WTC11 (cell line): ENCODE measurements around the gene GABRR1. TPM values are rescaled to one million over a fixed set of nuclear protein-coding genes. Genes with fewer than 3 reads are reported as not detected.
A peak's percentile ranks its signal among the peaks of the same experiment; 100 is the strongest.

Experiments
- ATAC-seq: fragments of 200-7000 bp; cut with Tn5 transposase; 2 replicates; pipeline ENCODE4 v1.10.0; 2021; ENCODE audit warnings: mild to moderate bottlenecking, moderate library complexity
- CTCF ChIA-PET: fragments of 300-600 bp; sonication (Branson Sonifier 250); formaldehyde crosslinking; loops from one replicate; lab custom pipeline; 2021; ENCODE audit warnings: antibody characterized with exemption; lab: Charles Lee
- POLR2A ChIA-PET: fragments of 350-600 bp; sonication (Branson Sonifier 250); formaldehyde crosslinking; loops from one replicate; lab custom pipeline; 2021; ENCODE audit warnings: antibody characterized with exemption; lab: Charles Lee
- DNase-seq: peaks from one replicate; pipeline ENCODE4 v3.0.0; 2021; ENCODE audit warnings: low spot score
- H3K27ac Mint-ChIP-seq: 2 replicates; pipeline ENCODE4 v1.8.0; 2021; ENCODE audit warnings: mixed read lengths
- H3K27me3 Mint-ChIP-seq: 2 replicates; pipeline ENCODE4 v1.8.0; 2021; ENCODE audit warnings: low read depth, mild to moderate bottlenecking, moderate library complexity, mixed read lengths
- H3K36me3 Mint-ChIP-seq: 2 replicates; pipeline ENCODE4 v1.8.0; 2021; ENCODE audit warnings: mixed read lengths
- H3K4me1 Mint-ChIP-seq: 2 replicates; pipeline ENCODE4 v1.8.0; 2022; ENCODE audit warnings: mixed read lengths
- H3K4me3 Mint-ChIP-seq: 2 replicates; pipeline ENCODE4 v1.8.0; 2021; ENCODE audit warnings: mild to moderate bottlenecking, moderate library complexity, mixed read lengths
- H3K9me3 Mint-ChIP-seq: 2 replicates; pipeline ENCODE4 v1.8.0; 2021; ENCODE audit warnings: mixed read lengths
- GRHL2 ChIP-seq: fragments of 250-450 bp; sonication (Bioruptor Pico); IDR thresholded peaks from 2 replicates; pipeline ENCODE4 v1.8.0; 2022; ENCODE audit warnings: mild to moderate bottlenecking, moderate library complexity; ENCODE audit not compliant: insufficient replicate concordance, severe bottlenecking
- GTF2I ChIP-seq: fragments of 250-450 bp; sonication (Bioruptor Pico); conservative IDR thresholded peaks from 2 replicates; pipeline ENCODE4 v1.4.0; 2021; ENCODE audit warnings: mild to moderate bottlenecking
- HMGXB4 ChIP-seq: sonication (generic); formaldehyde crosslinking; IDR thresholded peaks from 2 replicates; pipeline ENCODE4 v1.8.1; 2023; ENCODE audit warnings: mild to moderate bottlenecking, moderate library complexity, missing genetic modification reagents
- MXD4 ChIP-seq: fragments of 250-450 bp; sonication (Bioruptor Pico); IDR thresholded peaks from 2 replicates; pipeline ENCODE4 v1.8.0; 2021; ENCODE audit warnings: mild to moderate bottlenecking, moderate library complexity, borderline replicate concordance
- SMAD4 ChIP-seq: sonication (generic); formaldehyde crosslinking; IDR thresholded peaks from 2 replicates; pipeline ENCODE4 v1.8.0; 2022; ENCODE audit warnings: mild to moderate bottlenecking, missing genetic modification reagents
- ZMAT4 ChIP-seq: fragments of 250-450 bp; sonication (Bioruptor Pico); IDR thresholded peaks from 2 replicates; pipeline ENCODE4 v1.9.0; 2021; ENCODE audit warnings: mild to moderate bottlenecking
- ZNF121 ChIP-seq: sonication (generic); formaldehyde crosslinking; IDR thresholded peaks from 2 replicates; pipeline ENCODE4 v1.8.0; 2023; ENCODE audit warnings: missing genetic modification reagents
- ZNF232 ChIP-seq: sonication (generic); formaldehyde crosslinking; IDR thresholded peaks from 2 replicates; pipeline ENCODE4 v1.8.0; 2022; ENCODE audit warnings: mild to moderate bottlenecking, missing genetic modification reagents
- ZNF532 ChIP-seq: fragments of 250-450 bp; sonication (Bioruptor Pico); IDR thresholded peaks from 2 replicates; pipeline ENCODE4 v1.9.0; 2021; ENCODE audit warnings: mild to moderate bottlenecking, borderline replicate concordance
- total RNA-seq: library from RNA; stranded (reverse); gene quantifications from 3 replicates; pipeline ENCODE4 v1.2.3, GENCODE V29; 2021
- TF ChIP-seq, protein P1 (sequence below): fragments of 200-600 bp; IDR thresholded peaks from 2 replicates; pipeline ENCODE4 v1.8.0; 2022; ENCODE audit warnings: antibody characterized with exemption
- TF ChIP-seq, protein P2 (sequence below): sonication (generic); formaldehyde crosslinking; IDR thresholded peaks from 2 replicates; pipeline ENCODE4 v1.8.1; 2023; ENCODE audit warnings: mild to moderate bottlenecking, missing genetic modification reagents
- TF ChIP-seq, protein P3 (sequence below): fragments of 250-450 bp; sonication (Bioruptor Pico); IDR thresholded peaks from 2 replicates; pipeline ENCODE4 v1.9.0; 2021; ENCODE audit warnings: mild to moderate bottlenecking

The GABRR1 gene
- total RNA-seq, 1 experiment from 2014 or later = 0.24 TPM

- H3K4me3 Mint-ChIP-seq = peak overlapping the region; percentile 67
- no peak overlapping the region for H3K27ac Mint-ChIP-seq
- TF ChIP-seq, protein P1, sequence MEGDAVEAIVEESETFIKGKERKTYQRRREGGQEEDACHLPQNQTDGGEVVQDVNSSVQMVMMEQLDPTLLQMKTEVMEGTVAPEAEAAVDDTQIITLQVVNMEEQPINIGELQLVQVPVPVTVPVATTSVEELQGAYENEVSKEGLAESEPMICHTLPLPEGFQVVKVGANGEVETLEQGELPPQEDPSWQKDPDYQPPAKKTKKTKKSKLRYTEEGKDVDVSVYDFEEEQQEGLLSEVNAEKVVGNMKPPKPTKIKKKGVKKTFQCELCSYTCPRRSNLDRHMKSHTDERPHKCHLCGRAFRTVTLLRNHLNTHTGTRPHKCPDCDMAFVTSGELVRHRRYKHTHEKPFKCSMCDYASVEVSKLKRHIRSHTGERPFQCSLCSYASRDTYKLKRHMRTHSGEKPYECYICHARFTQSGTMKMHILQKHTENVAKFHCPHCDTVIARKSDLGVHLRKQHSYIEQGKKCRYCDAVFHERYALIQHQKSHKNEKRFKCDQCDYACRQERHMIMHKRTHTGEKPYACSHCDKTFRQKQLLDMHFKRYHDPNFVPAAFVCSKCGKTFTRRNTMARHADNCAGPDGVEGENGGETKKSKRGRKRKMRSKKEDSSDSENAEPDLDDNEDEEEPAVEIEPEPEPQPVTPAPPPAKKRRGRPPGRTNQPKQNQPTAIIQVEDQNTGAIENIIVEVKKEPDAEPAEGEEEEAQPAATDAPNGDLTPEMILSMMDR = no peak
- peak; percentile 95; the same call in 1 of the 2 replicates for TF ChIP-seq ZNF121 (CRISPR knock-in tag)
- TF ChIP-seq, all 79 proteins: peak for 1
- DNase-seq (peak; percentile 46), ATAC-seq (peak; percentile 83)
- POLR2A ChIA-PET = interaction anchor here (0.6 to 1.2 kb wide), 3 partner anchors 26 to 442 kb away, joined by 3 to 5 read pairs (median 4); no protein-coding TSS in a partner anchor
- Mint-ChIP-seq H3K9me3 (no peaks in the 10 kb centered on the region), H3K36me3 (no peaks in the 10 kb centered on the region), H3K4me1 (peaks cover 9% of the 10 kb centered on the region), H3K27me3 (peaks cover 67% of the 10 kb centered on the region)
- CTCF ChIA-PET = interaction anchor here (0.6 to 6.9 kb wide), 9 partner anchors 8 to 247 kb away, joined by 3 to 29 read pairs (median 3); no protein-coding TSS in a partner anchor
Observed at GRCh38 chr6:89146718-89147700, 70.1 kb downstream of the GABRR1 start.

GRCh38 chr6:89145956-89146717, 71.0 kb downstream of the GABRR1 start, which contains the start of gene PM20D2:
PM20D2 (plus strand) TSS chr6:89146055; CDS start chr6:89146145, 90 bp downstream.
- ATAC-seq (peak; percentile 84), DNase-seq (peak; percentile 58)
- Mint-ChIP-seq H3K4me3 (peak within 1 kb of the TSS; percentile 67), H3K36me3 (no peaks in the 10 kb centered on the region), H3K9me3 (no peaks in the 10 kb centered on the region), H3K4me1 (peaks cover 9% of the 10 kb centered on the region), H3K27ac (no peak within 1 kb of the TSS), H3K27me3 (peaks cover 75% of the 10 kb centered on the region)
- POLR2A ChIA-PET = interaction anchor here (0.5 to 1.6 kb wide), 4 partner anchors 56 to 442 kb away, joined by 3 to 11 read pairs (median 4); partner anchors contain the start of gene PNRC1
- CTCF ChIA-PET = interaction anchor here (0.7 to 6.9 kb wide), 7 partner anchors 8 to 226 kb away, joined by 3 to 29 read pairs (median 3); no protein-coding TSS in a partner anchor
- TF ChIP-seq GRHL2 (CRISPR knock-in tag) (no peak), SMAD4 (0 out of 2 replicates have a peak, but pooled peaks have one; percentile 26), ZNF532 (CRISPR knock-in tag) (no peak), HMGXB4 (CRISPR knock-in tag) (peak; percentile 91; the same call in 1 of the 2 replicates), MXD4 (no peak), GTF2I (CRISPR knock-in tag) (no peak), ZNF232 (CRISPR knock-in tag) (peak; percentile 71), ZMAT4 (CRISPR knock-in tag) (no peak)
- TF ChIP-seq, protein P2, sequence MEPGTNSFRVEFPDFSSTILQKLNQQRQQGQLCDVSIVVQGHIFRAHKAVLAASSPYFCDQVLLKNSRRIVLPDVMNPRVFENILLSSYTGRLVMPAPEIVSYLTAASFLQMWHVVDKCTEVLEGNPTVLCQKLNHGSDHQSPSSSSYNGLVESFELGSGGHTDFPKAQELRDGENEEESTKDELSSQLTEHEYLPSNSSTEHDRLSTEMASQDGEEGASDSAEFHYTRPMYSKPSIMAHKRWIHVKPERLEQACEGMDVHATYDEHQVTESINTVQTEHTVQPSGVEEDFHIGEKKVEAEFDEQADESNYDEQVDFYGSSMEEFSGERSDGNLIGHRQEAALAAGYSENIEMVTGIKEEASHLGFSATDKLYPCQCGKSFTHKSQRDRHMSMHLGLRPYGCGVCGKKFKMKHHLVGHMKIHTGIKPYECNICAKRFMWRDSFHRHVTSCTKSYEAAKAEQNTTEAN (CRISPR knock-in tag) = peak; percentile 93; the same call in 1 of the 2 replicates
- TF ChIP-seq, protein P3, sequence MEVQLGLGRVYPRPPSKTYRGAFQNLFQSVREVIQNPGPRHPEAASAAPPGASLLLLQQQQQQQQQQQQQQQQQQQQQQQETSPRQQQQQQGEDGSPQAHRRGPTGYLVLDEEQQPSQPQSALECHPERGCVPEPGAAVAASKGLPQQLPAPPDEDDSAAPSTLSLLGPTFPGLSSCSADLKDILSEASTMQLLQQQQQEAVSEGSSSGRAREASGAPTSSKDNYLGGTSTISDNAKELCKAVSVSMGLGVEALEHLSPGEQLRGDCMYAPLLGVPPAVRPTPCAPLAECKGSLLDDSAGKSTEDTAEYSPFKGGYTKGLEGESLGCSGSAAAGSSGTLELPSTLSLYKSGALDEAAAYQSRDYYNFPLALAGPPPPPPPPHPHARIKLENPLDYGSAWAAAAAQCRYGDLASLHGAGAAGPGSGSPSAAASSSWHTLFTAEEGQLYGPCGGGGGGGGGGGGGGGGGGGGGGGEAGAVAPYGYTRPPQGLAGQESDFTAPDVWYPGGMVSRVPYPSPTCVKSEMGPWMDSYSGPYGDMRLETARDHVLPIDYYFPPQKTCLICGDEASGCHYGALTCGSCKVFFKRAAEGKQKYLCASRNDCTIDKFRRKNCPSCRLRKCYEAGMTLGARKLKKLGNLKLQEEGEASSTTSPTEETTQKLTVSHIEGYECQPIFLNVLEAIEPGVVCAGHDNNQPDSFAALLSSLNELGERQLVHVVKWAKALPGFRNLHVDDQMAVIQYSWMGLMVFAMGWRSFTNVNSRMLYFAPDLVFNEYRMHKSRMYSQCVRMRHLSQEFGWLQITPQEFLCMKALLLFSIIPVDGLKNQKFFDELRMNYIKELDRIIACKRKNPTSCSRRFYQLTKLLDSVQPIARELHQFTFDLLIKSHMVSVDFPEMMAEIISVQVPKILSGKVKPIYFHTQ (CRISPR knock-in tag) = no peak
